IMR-90 (cell line): ENCODE data around the gene P2RX7. TPM values are rescaled to one million over a fixed set of nuclear protein-coding genes. Genes with fewer than 3 reads are reported as not detected.

ENCODE experiments used
- ATAC-seq: fragments of 200-7000 bp; cut with Tn5 transposase; 2 replicates; pipeline ENCODE4 v1.9.1; 2020; ENCODE audit warnings: low read depth, mild to moderate bottlenecking, moderate library complexity
- BruUV-seq: library from RNA; stranded (reverse); fragments of 400-500 nt; replicated peaks from 2 replicates; lab custom pipeline; 2021; lab: Mats Ljungman, UMichigan
- CTCF ChIA-PET: fragments of 300-600 bp; formaldehyde crosslinking; extraction: SDS; loops from one replicate; lab custom pipeline; 2021; ENCODE audit warnings: antibody characterized with exemption; lab: Yijun Ruan, JAX
- POLR2A ChIA-PET: fragments of 300-600 bp; sonication (Branson Sonifier 250); formaldehyde crosslinking; loops from one replicate; lab custom pipeline; 2022; ENCODE audit warnings: antibody characterized with exemption; ENCODE audit not compliant: unreplicated experiment; lab: Charles Lee
- DNase-seq: peaks from one replicate; pipeline ENCODE4 v3.0.0; 2013
- H2AFZ ChIP-seq: replicated peaks from 2 replicates; pipeline ENCODE3; 2013; ENCODE audit warnings: low read length, mild to moderate bottlenecking; ENCODE audit not compliant: poor library complexity
- H2AK5ac ChIP-seq: 2 replicates; pipeline ENCODE4 v1.6.1; 2013; ENCODE audit warnings: low read depth, low read length, inconsistent platforms
- H2AK9ac ChIP-seq: replicated peaks from 2 replicates; pipeline ENCODE3; 2013; ENCODE audit warnings: mild to moderate bottlenecking, low read depth, low read length, moderate library complexity; ENCODE audit not compliant: poor library complexity
- H2BK120ac ChIP-seq: 2 replicates; pipeline ENCODE4 v1.6.1; 2013; ENCODE audit warnings: low read depth, low read length, inconsistent platforms
- H2BK15ac ChIP-seq: 3 replicates; pipeline ENCODE4 v1.6.1; 2013; ENCODE audit warnings: low read depth, low read length, inconsistent platforms
- H2BK20ac ChIP-seq: 2 replicates; pipeline ENCODE4 v1.6.1; 2013; ENCODE audit warnings: low read depth, mild to moderate bottlenecking, inconsistent platforms, low read length, moderate library complexity
- H2BK5ac ChIP-seq: 2 replicates; pipeline ENCODE4 v1.6.1; 2013; ENCODE audit warnings: mild to moderate bottlenecking, low read depth, low read length, inconsistent platforms; ENCODE audit not compliant: poor library complexity, severe bottlenecking
- H3K14ac ChIP-seq: replicated peaks from 2 replicates; pipeline ENCODE4 v1.6.1; 2013; ENCODE audit warnings: low read depth, low read length, inconsistent platforms
- H3K18ac ChIP-seq: 2 replicates; pipeline ENCODE4 v1.6.1; 2013; ENCODE audit warnings: low read depth, low read length, control low read depth
- H3K23ac ChIP-seq: 2 replicates; pipeline ENCODE4 v1.6.1; 2013; ENCODE audit warnings: low read depth, low read length, inconsistent platforms
- H3K27ac ChIP-seq: 2 replicates; pipeline ENCODE4 v1.5.1; 2013; ENCODE audit warnings: mild to moderate bottlenecking, control low read depth, low read length; ENCODE audit not compliant: insufficient read depth
- H3K27me3 ChIP-seq: 2 replicates; pipeline ENCODE4 v1.6.1; 2013; ENCODE audit warnings: low read length; ENCODE audit not compliant: control insufficient read depth, insufficient read depth
- H3K36me3 ChIP-seq: 2 replicates; pipeline ENCODE4 v1.6.1; 2013; ENCODE audit warnings: low read length, mixed read lengths; ENCODE audit not compliant: control insufficient read depth, insufficient read depth
- H3K4ac ChIP-seq: 2 replicates; pipeline ENCODE4 v1.6.1; 2013; ENCODE audit warnings: low read depth, low read length, inconsistent platforms
- H3K4me1 ChIP-seq: 2 replicates; pipeline ENCODE4 v1.6.1; 2013; ENCODE audit warnings: low read length, mixed read lengths; ENCODE audit not compliant: control insufficient read depth, insufficient read depth
- H3K4me2 ChIP-seq: 2 replicates; pipeline ENCODE4 v1.6.1; 2013; ENCODE audit warnings: low read depth, mild to moderate bottlenecking, control low read depth, low read length, moderate library complexity
- H3K4me3 ChIP-seq: 2 replicates; pipeline ENCODE4 v1.5.1; 2013; ENCODE audit warnings: low read depth, mild to moderate bottlenecking, control low read depth, low read length, moderate library complexity; ENCODE audit not compliant: insufficient read depth
- H3K56ac ChIP-seq: 2 replicates; pipeline ENCODE4 v1.6.1; 2013; ENCODE audit warnings: low read length, inconsistent platforms; ENCODE audit not compliant: insufficient read depth; ENCODE audit errors: extremely low read depth
- H3K79me1 ChIP-seq, 2 experiments: 2 replicates each; pipeline ENCODE4 v1.6.1; 2013; ENCODE audit warnings: low read length in 2 of 2, inconsistent platforms in 1 of 2, low read depth in 1 of 2
- H3K9ac ChIP-seq: 2 replicates; pipeline ENCODE4 v1.6.1; 2013; ENCODE audit warnings: low read depth, low read length, control low read depth
- H3K9me1 ChIP-seq: 2 replicates; pipeline ENCODE4 v1.6.1; 2013; ENCODE audit warnings: low read length, inconsistent platforms; ENCODE audit not compliant: insufficient read depth
- H3K9me3 ChIP-seq: 2 replicates; pipeline ENCODE4 v1.6.1; 2013; ENCODE audit warnings: low read length; ENCODE audit not compliant: control insufficient read depth, insufficient read depth
- H4K20me1 ChIP-seq: 2 replicates; pipeline ENCODE4 v1.6.1; 2013; ENCODE audit warnings: low read length, inconsistent platforms; ENCODE audit not compliant: insufficient read depth
- H4K5ac ChIP-seq: 2 replicates; pipeline ENCODE4 v1.6.1; 2013; ENCODE audit warnings: mild to moderate bottlenecking, low read depth, low read length, control low read depth
- H4K8ac ChIP-seq, 2 experiments: 2 replicates each; pipeline ENCODE4 v1.6.1; 2013; ENCODE audit warnings: low read depth in 2 of 2, low read length in 2 of 2, control low read depth in 1 of 2, inconsistent platforms in 1 of 2
- H4K91ac ChIP-seq: 2 replicates; pipeline ENCODE4 v1.6.1; 2013; ENCODE audit warnings: low read depth, low read length, inconsistent platforms; ENCODE audit not compliant: insufficient read depth
- CEBPB ChIP-seq: IDR thresholded peaks from 2 replicates; pipeline ENCODE4 v1.6.1; 2012; ENCODE audit warnings: low read depth, low read length, improper control_type of control experiment
- CHD1 ChIP-seq: IDR thresholded peaks from 2 replicates; pipeline ENCODE4 v1.6.1; 2012; ENCODE audit warnings: low read depth, low read length, improper control_type of control experiment
- FOS ChIP-seq: fragments of 150-350 bp; IDR thresholded peaks from 2 replicates; pipeline ENCODE4 v1.6.1; 2016; ENCODE audit warnings: low read depth, low read length
- MAFK ChIP-seq: IDR thresholded peaks from 2 replicates; pipeline ENCODE4 v1.6.1; 2012; ENCODE audit warnings: low read depth, low read length, improper control_type of control experiment
- MAZ ChIP-seq: IDR thresholded peaks from 2 replicates; pipeline ENCODE4 v1.6.1; 2012; ENCODE audit warnings: low read depth, mild to moderate bottlenecking, low read length, improper control_type of control experiment, moderate library complexity, borderline replicate concordance
- MXI1 ChIP-seq: IDR thresholded peaks from 2 replicates; pipeline ENCODE4 v1.6.1; 2012; ENCODE audit warnings: low read depth, mild to moderate bottlenecking, low read length, moderate library complexity, borderline replicate concordance
- POLR2A ChIP-seq: IDR thresholded peaks from 2 replicates; pipeline ENCODE4 v1.6.1; 2012; ENCODE audit warnings: mild to moderate bottlenecking, low read depth, low read length
- RCOR1 ChIP-seq: IDR thresholded peaks from 2 replicates; pipeline ENCODE4 v1.6.1; 2012; ENCODE audit warnings: mild to moderate bottlenecking, low read length, improper control_type of control experiment; ENCODE audit not compliant: insufficient replicate concordance
- RFX5 ChIP-seq: IDR thresholded peaks from 2 replicates; pipeline ENCODE4 v1.8.0; 2012; ENCODE audit warnings: low read depth, mild to moderate bottlenecking, low read length, moderate library complexity
- WGBS, 2 experiments: methylation state at CpG; one replicate each; pipeline versions ENCODE4 v1.1.5 to v1.1.7; 2013; ENCODE audit warnings: missing lambda C conversion rate in 2 of 2; ENCODE audit not compliant: insufficient read length in 1 of 2; ENCODE audit errors: extremely low coverage in 2 of 2; 5-methylcytosine and 5-hydroxymethylcytosine counted together
- dilution Hi-C: fragments of 300-500 bp; cut with HindIII; formaldehyde crosslinking; loops from one replicate; pipeline ENCODE4 v1.14.3; 2018; ENCODE audit warnings: low sequenced_read_pairs; ENCODE audit not compliant: unreplicated experiment
- in situ Hi-C: fragments of 300-500 bp; cut with MboI; formaldehyde crosslinking; loops from 3 replicates; pipeline ENCODE4 v1.14.3; 2019; ENCODE audit warnings: low sequenced_read_pairs, inconsistent platforms, mixed read lengths
- intact Hi-C: fragments of 100-400 bp; cut with micrococcal nuclease; formaldehyde crosslinking; loops from 2 replicates; pipeline ENCODE4 v1.10.0; 2022
- polyA plus RNA-seq, 3 experiments: library from polyadenylated mRNA; depleted of rRNA; stranded (reverse); fragments of >200 nt; gene quantifications; 2 replicates each; pipeline ENCODE4 v1.2.3, GENCODE V29; 2012; ENCODE audit warnings: low replicate concordance in 1 of 3
- total RNA-seq: library from RNA; depleted of rRNA; stranded (reverse); fragments of >200 nt; gene quantifications from 2 replicates; pipeline ENCODE4 v1.2.3, GENCODE V29; 2012
- TF ChIP-seq, protein P1 (sequence below): fragments of 150-350 bp; IDR thresholded peaks from 2 replicates; pipeline ENCODE4 v1.6.1; 2016; ENCODE audit warnings: low read depth, mild to moderate bottlenecking, low read length, moderate library complexity, borderline replicate concordance
- TF ChIP-seq, protein P2 (sequence below): fragments of 150-350 bp; IDR thresholded peaks from 2 replicates; pipeline ENCODE4 v1.6.1; 2017; ENCODE audit warnings: mild to moderate bottlenecking, antibody characterized with exemption, low read length, low read depth

The P2RX7 gene
- total and polyA plus RNA-seq, 2 of the 4 experiments (the other 2 are of a cell fraction), result 0.07 to 0.18 TPM

DNA sequence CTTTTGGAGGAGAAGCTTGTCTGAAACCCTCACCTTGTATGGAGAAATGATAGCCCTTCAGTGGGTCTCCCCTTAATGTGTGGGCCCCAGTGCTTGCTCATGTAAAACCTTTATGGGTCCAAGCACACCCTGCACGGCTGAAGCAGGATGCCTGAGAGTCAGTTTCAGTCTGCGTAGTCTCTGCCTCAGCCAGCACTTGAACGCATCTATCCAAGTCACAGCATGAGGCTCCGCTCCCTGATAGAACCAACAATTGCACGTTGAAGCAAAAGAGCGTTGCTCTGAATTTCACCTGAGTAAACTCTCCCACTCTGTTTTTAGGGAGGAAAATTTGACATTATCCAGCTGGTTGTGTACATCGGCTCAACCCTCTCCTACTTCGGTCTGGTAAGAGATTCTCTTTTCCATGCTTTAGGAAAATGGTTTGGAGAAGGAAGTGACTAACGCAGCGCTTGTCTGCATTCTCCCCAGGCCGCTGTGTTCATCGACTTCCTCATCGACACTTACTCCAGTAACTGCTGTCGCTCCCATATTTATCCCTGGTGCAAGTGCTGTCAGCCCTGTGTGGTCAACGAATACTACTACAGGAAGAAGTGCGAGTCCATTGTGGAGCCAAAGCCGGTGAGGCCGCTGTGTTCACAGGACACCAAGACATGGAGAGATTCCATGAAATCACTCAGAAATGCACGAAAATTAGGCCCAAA is 44.3 kb downstream of the P2RX7 start:
- no peak overlapping the region for H3K56ac ChIP-seq
- no peak overlapping the region for H3K4me2 ChIP-seq
- ChIA-PET CTCF (no interaction called here), POLR2A (no interaction called here)
- no peak overlapping the region for H3K27ac ChIP-seq
- TF ChIP-seq MXI1, result no peak
- TF ChIP-seq MAFK, result no peak
- TF ChIP-seq POLR2A, result no peak
- TF ChIP-seq MAZ, result no peak
- TF ChIP-seq CHD1, result no peak
- TF ChIP-seq, protein P1, sequence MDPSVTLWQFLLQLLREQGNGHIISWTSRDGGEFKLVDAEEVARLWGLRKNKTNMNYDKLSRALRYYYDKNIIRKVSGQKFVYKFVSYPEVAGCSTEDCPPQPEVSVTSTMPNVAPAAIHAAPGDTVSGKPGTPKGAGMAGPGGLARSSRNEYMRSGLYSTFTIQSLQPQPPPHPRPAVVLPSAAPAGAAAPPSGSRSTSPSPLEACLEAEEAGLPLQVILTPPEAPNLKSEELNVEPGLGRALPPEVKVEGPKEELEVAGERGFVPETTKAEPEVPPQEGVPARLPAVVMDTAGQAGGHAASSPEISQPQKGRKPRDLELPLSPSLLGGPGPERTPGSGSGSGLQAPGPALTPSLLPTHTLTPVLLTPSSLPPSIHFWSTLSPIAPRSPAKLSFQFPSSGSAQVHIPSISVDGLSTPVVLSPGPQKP, result no peak
- TF ChIP-seq, protein P2, sequence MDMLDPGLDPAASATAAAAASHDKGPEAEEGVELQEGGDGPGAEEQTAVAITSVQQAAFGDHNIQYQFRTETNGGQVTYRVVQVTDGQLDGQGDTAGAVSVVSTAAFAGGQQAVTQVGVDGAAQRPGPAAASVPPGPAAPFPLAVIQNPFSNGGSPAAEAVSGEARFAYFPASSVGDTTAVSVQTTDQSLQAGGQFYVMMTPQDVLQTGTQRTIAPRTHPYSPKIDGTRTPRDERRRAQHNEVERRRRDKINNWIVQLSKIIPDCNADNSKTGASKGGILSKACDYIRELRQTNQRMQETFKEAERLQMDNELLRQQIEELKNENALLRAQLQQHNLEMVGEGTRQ, result no peak
- TF ChIP-seq CEBPB, result no peak
- TF ChIP-seq FOS, result no peak
- TF ChIP-seq RFX5, result no peak
- no peak for TF ChIP-seq RCOR1
- no peak overlapping the region for H3K23ac ChIP-seq
- no peak overlapping the region for H2BK5ac ChIP-seq
- H4K5ac ChIP-seq, result no peak overlapping the region
- H3K9ac ChIP-seq, result no peak overlapping the region
- BruUV-seq, result no TSS peak
- no peak overlapping the region for H2AK5ac ChIP-seq
- no peak overlapping the region for H2BK15ac ChIP-seq
- no peak overlapping the region for H3K4me3 ChIP-seq
- dilution Hi-C loops, result no loop called here
- intact Hi-C loops, result no loop called here
- H3K36me3 ChIP-seq, result no peaks in the 10 kb centered on the region
- H2BK20ac ChIP-seq, result no peak overlapping the region
- no peak overlapping the region for H4K8ac ChIP-seq
- H4K91ac ChIP-seq, result no peak overlapping the region
- H2BK120ac ChIP-seq, result no peak overlapping the region
- H3K14ac ChIP-seq, result no peak overlapping the region
- no peaks in the 10 kb centered on the region for H3K9me3 ChIP-seq
- H4K20me1 ChIP-seq, result no peaks in the 10 kb centered on the region
- no peak overlapping the region for H2AFZ ChIP-seq
- in situ Hi-C loops, result no loop called here
- H3K18ac ChIP-seq, result no peak overlapping the region
- no peak overlapping the region for H3K4ac ChIP-seq
- ATAC-seq (no peak), DNase-seq (no peak)
- peaks cover 2% of the 10 kb centered on the region; the same call in 1 of the 2 replicates for H3K4me1 ChIP-seq
- no peak overlapping the region for H2AK9ac ChIP-seq
- H3K9me1 ChIP-seq, result no peaks in the 10 kb centered on the region
- 77% methylated on average over 7 of the region's 19 CpGs; no CpG with 5 or more reads in 1 of the 2 experiments for WGBS, 2 experiments
- no peaks in the 10 kb centered on the region for H3K79me1 ChIP-seq
- no peaks in the 10 kb centered on the region; the same call in 1 of the 2 replicates for H3K27me3 ChIP-seq
